GM12878 (cell line): ENCODE data around the gene G2E3. TPM values are rescaled to one million over a fixed set of nuclear protein-coding genes. Genes with fewer than 3 reads are reported as not detected.

ENCODE experiments used
- ATAC-seq: fragments of 200-7000 bp; cut with Tn5 transposase; 3 replicates; pipeline ENCODE4 v1.9.1; 2020; ENCODE audit warnings: mild to moderate bottlenecking, moderate library complexity
- BruUV-seq: library from RNA; stranded (reverse); fragments of 400-500 nt; replicated peaks from 2 replicates; lab custom pipeline; 2021; lab: Mats Ljungman, UMichigan
- CTCF ChIA-PET: fragments of 300-600 bp; sonication (Branson Sonifier 250); formaldehyde crosslinking; extraction: SDS; loops from one replicate; lab custom pipeline; 2021; ENCODE audit warnings: inconsistent platforms; lab: Yijun Ruan, JAX
- POLR2A ChIA-PET: fragments of 350-600 bp; formaldehyde crosslinking; extraction: SDS; loops from one replicate; lab custom pipeline; 2021; ENCODE audit warnings: inconsistent platforms; lab: Charles Lee
- RAD21 ChIA-PET: fragments of 300-600 bp; sonication (Branson Sonifier 250); formaldehyde crosslinking; loops from one replicate; lab custom pipeline; 2023; ENCODE audit warnings: antibody characterized with exemption; ENCODE audit not compliant: unreplicated experiment; lab: Charles Lee
- SMC1A ChIA-PET: fragments of 300-600 bp; sonication (Branson Sonifier 250); formaldehyde crosslinking; loops from one replicate; lab custom pipeline; 2023; ENCODE audit not compliant: unreplicated experiment, uncharacterized antibody; lab: Charles Lee
- DNase-seq: peaks from one replicate; pipeline ENCODE4 v3.0.0-alpha.2; 2011; ENCODE audit warnings: low read depth, low spot score
- FAIRE-seq: peaks from 3 replicates; lab custom pipeline; 2011; peaks lifted over from hg19 to GRCh38; lab: Jason Lieb, UNC
- H2AFZ ChIP-seq: 2 replicates; pipeline ENCODE4 v1.6.0; 2011; ENCODE audit warnings: low read depth, low read length, control low read depth; ENCODE audit not compliant: control insufficient read depth
- H3K27ac ChIP-seq: 2 replicates; pipeline ENCODE4 v1.5.1; 2011; ENCODE audit warnings: control low read depth; ENCODE audit not compliant: control insufficient read depth, insufficient read depth
- H3K27me3 ChIP-seq, 2 experiments: replicated peaks in 1 of 2; 2 replicates each; pipeline versions ENCODE4 v1.6.0 to v1.6.1; 2011; ENCODE audit warnings: low read length in 1 of 2; ENCODE audit not compliant: control insufficient read depth in 2 of 2, insufficient read depth in 2 of 2
- H3K36me3 ChIP-seq, 2 experiments: 2 replicates each; pipeline ENCODE4 v1.5.1; 2011; ENCODE audit warnings: low read length in 1 of 2; ENCODE audit not compliant: control insufficient read depth in 2 of 2, insufficient read depth in 2 of 2
- H3K4me1 ChIP-seq: 2 replicates; pipeline ENCODE4 v1.6.1; 2011; ENCODE audit warnings: mild to moderate bottlenecking, low read length, moderate library complexity, mixed read lengths; ENCODE audit not compliant: control insufficient read depth, insufficient read depth
- H3K4me2 ChIP-seq: 2 replicates; pipeline ENCODE4 v1.6.0; 2011; ENCODE audit warnings: control low read depth; ENCODE audit not compliant: control insufficient read depth, insufficient read depth
- H3K4me3 ChIP-seq: fragments of 200-600 bp; sonication (generic); 2 replicates; pipeline ENCODE4 v1.5.1; 2016
- H3K79me2 ChIP-seq: 2 replicates; pipeline ENCODE4 v1.6.0; 2011; ENCODE audit warnings: low read length; ENCODE audit not compliant: control insufficient read depth, insufficient read depth
- H3K9ac ChIP-seq: 2 replicates; pipeline ENCODE4 v1.8.0; 2011; ENCODE audit warnings: low read length, control low read depth, mixed read lengths; ENCODE audit not compliant: control insufficient read depth, insufficient read depth
- H3K9me3 ChIP-seq: replicated peaks from 3 replicates; pipeline ENCODE4 v1.5.1; 2011; ENCODE audit warnings: mild to moderate bottlenecking, low read length; ENCODE audit not compliant: control insufficient read depth, insufficient read depth
- H4K20me1 ChIP-seq: 2 replicates; pipeline ENCODE4 v1.6.0; 2011; ENCODE audit not compliant: control insufficient read depth, insufficient read depth
- FOXM1 ChIP-seq: IDR thresholded peaks from 2 replicates; pipeline ENCODE4 v1.6.1; 2012; ENCODE audit warnings: low read depth, mild to moderate bottlenecking, inconsistent platforms, low read length, moderate library complexity
- NR2C2 ChIP-seq: IDR thresholded peaks from 2 replicates; pipeline ENCODE4 v1.6.1; 2011; ENCODE audit warnings: borderline replicate concordance, low read depth; ENCODE audit not compliant: control insufficient read depth, insufficient read length
- POU2F2 ChIP-seq: IDR thresholded peaks from 3 replicates; pipeline ENCODE4 v1.6.1; 2011; ENCODE audit warnings: low read depth, mild to moderate bottlenecking, low read length, borderline replicate concordance
- REST ChIP-seq: IDR thresholded peaks from 2 replicates; pipeline ENCODE4 v1.6.1; 2012; ENCODE audit warnings: mild to moderate bottlenecking, low read depth, low read length
- TBL1XR1 ChIP-seq: IDR thresholded peaks from 2 replicates; pipeline ENCODE4 v1.6.1; 2012; ENCODE audit warnings: low read depth, low read length, improper control_type of control experiment
- ZSCAN29 ChIP-seq: fragments of 450-650 bp; IDR thresholded peaks from 2 replicates; pipeline ENCODE4 v1.6.1; 2017; ENCODE audit warnings: mild to moderate bottlenecking, moderate library complexity
- WGBS: methylation state at CpG from one replicate; pipeline ENCODE4 v1.1.6; 2016; ENCODE audit warnings: low lambda C conversion rate; ENCODE audit not compliant: insufficient replicate concordance, insufficient coverage; ENCODE audit errors: missing lambda C conversion rate; 5-methylcytosine and 5-hydroxymethylcytosine counted together
- in situ Hi-C: fragments of 300-500 bp; cut with MboI; formaldehyde crosslinking; loops from 9 replicates; pipeline ENCODE4 v1.14.3; 2018; ENCODE audit warnings: mixed read lengths
- intact Hi-C: fragments of 100-400 bp; cut with micrococcal nuclease; formaldehyde crosslinking; loops from one replicate; pipeline ENCODE4 v1.14.2; 2022; ENCODE audit not compliant: unreplicated experiment
- polyA plus RNA-seq, 11 experiments: library from polyadenylated mRNA; depleted of rRNA in 4 of 11; unstranded in 6 of 11; stranded (reverse) in 5 of 11; fragments of >200 nt; fragmentation: Nextera tagmentation in 4 of 11; fragmentation: Illumina TruSeq in 1 of 11; extraction: Ambion mirVana in 4 of 11; extraction: Trizol in 1 of 11; gene quantifications; 1 replicate in 1 of 11; 2 replicates in 10 of 11; pipeline versions ENCODE4 v1.2.1 to v1.2.3, GENCODE V29; 2011 to 2016; ENCODE audit warnings: inconsistent platforms in 2 of 11, missing spikeins in 2 of 11, low read depth in 1 of 11
- total RNA-seq, 4 experiments: library from RNA; depleted of rRNA in 3 of 4; stranded (reverse); fragments of >200 nt in 3 of 4; fragmentation: Illumina TruSeq in 1 of 4; extraction: Trizol in 1 of 4; gene quantifications; 2 replicates each; pipeline versions ENCODE4 v1.2.1 to v1.2.3, GENCODE V29; 2013 to 2021
- TF ChIP-seq, protein P1 (sequence below): fragments of 450-650 bp; formaldehyde crosslinking; IDR thresholded peaks from 2 replicates; pipeline ENCODE4 v1.4.0; 2020; ENCODE audit warnings: mild to moderate bottlenecking, moderate library complexity
- TF ChIP-seq, protein P2 (sequence below): IDR thresholded peaks from 2 replicates; pipeline ENCODE4 v1.6.1; 2011; ENCODE audit warnings: low read depth, mild to moderate bottlenecking, low read length, moderate library complexity, borderline replicate concordance; ENCODE audit errors: extremely low read depth
- TF ChIP-seq, protein P3 (sequence below): IDR thresholded peaks from 2 replicates; pipeline ENCODE4 v1.6.1; 2012; ENCODE audit warnings: low read depth, low read length, improper control_type of control experiment

G2E3 gene
- total and polyA plus RNA-seq, 10 of the 15 experiments (the other 5 are each of a cell fraction or from before 2014, with no cell fraction given): 10.0 to 38.0 (median 21.1) TPM

DNA sequence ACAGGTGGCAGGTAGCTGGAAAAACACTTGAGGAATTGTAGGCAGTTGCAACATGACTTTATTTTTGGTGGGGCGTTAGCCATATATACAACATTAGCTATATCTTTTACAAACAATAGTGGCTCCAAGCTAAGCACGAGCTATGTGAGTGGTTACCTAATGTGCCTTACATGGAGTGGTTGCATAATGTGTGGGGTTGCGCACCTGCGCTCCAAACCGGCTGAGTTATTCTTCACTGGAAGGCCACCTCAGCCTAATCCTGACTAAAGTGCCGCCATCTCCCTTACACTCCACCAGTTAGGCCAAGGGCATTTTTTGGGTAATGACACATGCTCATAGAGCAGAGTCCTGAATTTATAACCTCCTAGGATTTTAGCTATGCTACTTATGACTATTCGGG is 31.8 kb upstream of the G2E3 start (continued):
- TF ChIP-seq TBL1XR1: no peak
- TF ChIP-seq ZSCAN29: no peak
- TF ChIP-seq, protein P1, sequence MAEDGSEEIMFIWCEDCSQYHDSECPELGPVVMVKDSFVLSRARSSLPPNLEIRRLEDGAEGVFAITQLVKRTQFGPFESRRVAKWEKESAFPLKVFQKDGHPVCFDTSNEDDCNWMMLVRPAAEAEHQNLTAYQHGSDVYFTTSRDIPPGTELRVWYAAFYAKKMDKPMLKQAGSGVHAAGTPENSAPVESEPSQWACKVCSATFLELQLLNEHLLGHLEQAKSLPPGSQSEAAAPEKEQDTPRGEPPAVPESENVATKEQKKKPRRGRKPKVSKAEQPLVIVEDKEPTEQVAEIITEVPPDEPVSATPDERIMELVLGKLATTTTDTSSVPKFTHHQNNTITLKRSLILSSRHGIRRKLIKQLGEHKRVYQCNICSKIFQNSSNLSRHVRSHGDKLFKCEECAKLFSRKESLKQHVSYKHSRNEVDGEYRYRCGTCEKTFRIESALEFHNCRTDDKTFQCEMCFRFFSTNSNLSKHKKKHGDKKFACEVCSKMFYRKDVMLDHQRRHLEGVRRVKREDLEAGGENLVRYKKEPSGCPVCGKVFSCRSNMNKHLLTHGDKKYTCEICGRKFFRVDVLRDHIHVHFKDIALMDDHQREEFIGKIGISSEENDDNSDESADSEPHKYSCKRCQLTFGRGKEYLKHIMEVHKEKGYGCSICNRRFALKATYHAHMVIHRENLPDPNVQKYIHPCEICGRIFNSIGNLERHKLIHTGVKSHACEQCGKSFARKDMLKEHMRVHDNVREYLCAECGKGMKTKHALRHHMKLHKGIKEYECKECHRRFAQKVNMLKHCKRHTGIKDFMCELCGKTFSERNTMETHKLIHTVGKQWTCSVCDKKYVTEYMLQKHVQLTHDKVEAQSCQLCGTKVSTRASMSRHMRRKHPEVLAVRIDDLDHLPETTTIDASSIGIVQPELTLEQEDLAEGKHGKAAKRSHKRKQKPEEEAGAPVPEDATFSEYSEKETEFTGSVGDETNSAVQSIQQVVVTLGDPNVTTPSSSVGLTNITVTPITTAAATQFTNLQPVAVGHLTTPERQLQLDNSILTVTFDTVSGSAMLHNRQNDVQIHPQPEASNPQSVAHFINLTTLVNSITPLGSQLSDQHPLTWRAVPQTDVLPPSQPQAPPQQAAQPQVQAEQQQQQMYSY (CRISPR knock-in tag): no peak
- TF ChIP-seq FOXM1: no peak
- TF ChIP-seq, protein P2, sequence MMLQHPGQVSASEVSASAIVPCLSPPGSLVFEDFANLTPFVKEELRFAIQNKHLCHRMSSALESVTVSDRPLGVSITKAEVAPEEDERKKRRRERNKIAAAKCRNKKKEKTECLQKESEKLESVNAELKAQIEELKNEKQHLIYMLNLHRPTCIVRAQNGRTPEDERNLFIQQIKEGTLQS: no peak
- TF ChIP-seq POU2F2: no peak
- no peak for TF ChIP-seq NR2C2

DNA sequence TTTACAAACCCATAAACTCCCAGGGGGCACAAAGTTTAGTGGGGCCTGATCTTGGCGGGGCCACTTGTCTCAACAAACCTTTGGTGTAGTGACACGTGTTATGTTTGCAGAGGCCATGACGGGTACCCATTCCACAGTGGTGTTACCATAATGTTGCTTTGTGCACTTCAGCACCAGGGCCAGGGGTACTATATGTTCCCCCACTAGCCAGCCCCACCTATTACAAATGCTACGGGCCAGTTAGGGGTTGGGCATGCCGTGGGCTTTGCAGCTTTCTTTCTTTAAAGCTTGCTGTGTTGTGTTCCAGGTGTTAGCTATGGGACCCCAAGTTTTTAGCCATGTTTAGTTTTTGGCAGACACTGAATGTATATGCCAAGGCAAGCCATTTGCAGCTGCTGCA is 30.8 kb upstream of the G2E3 start:
- CTCF ChIA-PET: no interaction called here
- FAIRE-seq (no peak), DNase-seq (no peak), ATAC-seq (no peak)
- POLR2A ChIA-PET: no interaction called here
- no peaks in the 10 kb centered on the region for H3K79me2 ChIP-seq
- H2AFZ ChIP-seq: no peak overlapping the region
- no peak overlapping the region for H3K4me3 ChIP-seq
- no peaks in the 10 kb centered on the region for H3K4me1 ChIP-seq
- RAD21 ChIA-PET: no interaction called here
- SMC1A ChIA-PET: no interaction called here
- TF ChIP-seq, protein P3, sequence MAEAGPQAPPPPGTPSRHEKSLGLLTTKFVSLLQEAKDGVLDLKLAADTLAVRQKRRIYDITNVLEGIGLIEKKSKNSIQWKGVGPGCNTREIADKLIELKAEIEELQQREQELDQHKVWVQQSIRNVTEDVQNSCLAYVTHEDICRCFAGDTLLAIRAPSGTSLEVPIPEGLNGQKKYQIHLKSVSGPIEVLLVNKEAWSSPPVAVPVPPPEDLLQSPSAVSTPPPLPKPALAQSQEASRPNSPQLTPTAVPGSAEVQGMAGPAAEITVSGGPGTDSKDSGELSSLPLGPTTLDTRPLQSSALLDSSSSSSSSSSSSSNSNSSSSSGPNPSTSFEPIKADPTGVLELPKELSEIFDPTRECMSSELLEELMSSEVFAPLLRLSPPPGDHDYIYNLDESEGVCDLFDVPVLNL: no peak
- peak; percentile 47; the same call in 1 of the 2 replicates for TF ChIP-seq REST
- in situ Hi-C loops: no loop called here
- intact Hi-C loops: no loop called here
- BruUV-seq: no TSS peak
- no peaks in the 10 kb centered on the region for H3K27me3 ChIP-seq
- no peak overlapping the region for H3K9ac ChIP-seq
- no peak overlapping the region for H3K27ac ChIP-seq
- H3K9me3 ChIP-seq: no peaks in the 10 kb centered on the region
- H3K36me3 ChIP-seq: no peaks in the 10 kb centered on the region
- no peaks in the 10 kb centered on the region for H4K20me1 ChIP-seq
- WGBS: 48% methylated on average over 5 of the region's 5 CpGs
- H3K4me2 ChIP-seq: no peak overlapping the region
